ENCODE results near the gene SLC39A11. TPM values are rescaled to one million over a fixed set of nuclear protein-coding genes. Genes with fewer than 3 reads are reported as not detected.

The SLC39A11 gene
- total RNA-seq, 1 experiment from 2014 or later = 57.1 TPM

DNA sequence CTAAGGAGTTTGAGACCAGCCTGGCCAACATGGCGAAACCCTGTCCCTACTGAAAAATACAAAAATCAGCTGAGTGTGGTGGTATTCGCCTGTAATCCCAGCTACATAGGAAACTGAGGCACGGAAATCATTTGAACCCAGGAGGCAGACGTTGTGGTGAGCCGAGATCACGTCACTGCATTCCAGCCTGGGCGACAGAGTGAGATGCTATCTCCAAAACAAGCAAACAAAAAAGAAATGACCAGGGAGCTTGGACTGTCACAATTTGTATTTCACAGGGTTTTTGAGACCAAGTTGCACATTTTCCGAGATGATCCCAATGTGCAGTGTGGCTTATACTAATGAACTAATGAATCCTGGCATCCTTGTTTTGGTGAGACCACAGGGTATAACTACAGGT is 156.5 kb downstream of the SLC39A11 start:
- no peaks in the 10 kb centered on the region for H3K9me2 ChIP-seq (ENCODE audit: insufficient read depth)
- no peak overlapping the region for H3K27ac ChIP-seq
- intact Hi-C loops (cut with micrococcal nuclease; ENCODE audit: unreplicated experiment) = no loop called here
- H2AFZ ChIP-seq = no peak overlapping the region
- no peaks in the 10 kb centered on the region for H3K27me3 ChIP-seq (ENCODE audit: insufficient read depth, low read depth)
- no peak overlapping the region for H3K4me3 ChIP-seq
- ChIA-PET POLR2A (ENCODE audit: unreplicated experiment) (no interaction called here), CTCF (interaction anchor here (0.6 kb wide), 1 partner anchor 24 kb away, joined by 5 read pairs; no protein-coding TSS in a partner anchor)
- no peaks in the 10 kb centered on the region for H3K9me3 ChIP-seq (ENCODE audit: insufficient read depth, low read depth)
- H3K4me2 ChIP-seq = no peak overlapping the region
- no TSS peak for BruUV-seq (replicated peaks)
- H4K20me1 ChIP-seq (ENCODE audit: insufficient read depth) = no peaks in the 10 kb centered on the region
- no peaks in the 10 kb centered on the region for H3K36me3 ChIP-seq (ENCODE audit: low read depth)
- no peak for TF ChIP-seq EZH2 (IDR thresholded peaks at IDR 0.05; ENCODE audit: low read depth)
- TF ChIP-seq, protein P1, sequence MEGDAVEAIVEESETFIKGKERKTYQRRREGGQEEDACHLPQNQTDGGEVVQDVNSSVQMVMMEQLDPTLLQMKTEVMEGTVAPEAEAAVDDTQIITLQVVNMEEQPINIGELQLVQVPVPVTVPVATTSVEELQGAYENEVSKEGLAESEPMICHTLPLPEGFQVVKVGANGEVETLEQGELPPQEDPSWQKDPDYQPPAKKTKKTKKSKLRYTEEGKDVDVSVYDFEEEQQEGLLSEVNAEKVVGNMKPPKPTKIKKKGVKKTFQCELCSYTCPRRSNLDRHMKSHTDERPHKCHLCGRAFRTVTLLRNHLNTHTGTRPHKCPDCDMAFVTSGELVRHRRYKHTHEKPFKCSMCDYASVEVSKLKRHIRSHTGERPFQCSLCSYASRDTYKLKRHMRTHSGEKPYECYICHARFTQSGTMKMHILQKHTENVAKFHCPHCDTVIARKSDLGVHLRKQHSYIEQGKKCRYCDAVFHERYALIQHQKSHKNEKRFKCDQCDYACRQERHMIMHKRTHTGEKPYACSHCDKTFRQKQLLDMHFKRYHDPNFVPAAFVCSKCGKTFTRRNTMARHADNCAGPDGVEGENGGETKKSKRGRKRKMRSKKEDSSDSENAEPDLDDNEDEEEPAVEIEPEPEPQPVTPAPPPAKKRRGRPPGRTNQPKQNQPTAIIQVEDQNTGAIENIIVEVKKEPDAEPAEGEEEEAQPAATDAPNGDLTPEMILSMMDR (conservative IDR thresholded peaks at IDR 0.05) = no peak
- H3K4me1 ChIP-seq (replicated peaks; ENCODE audit: insufficient read depth) = no peaks in the 10 kb centered on the region
- no peak for DNase-seq
- no peaks in the 10 kb centered on the region for H3F3A ChIP-seq (ENCODE audit: insufficient read depth, low read depth)
- no peaks in the 10 kb centered on the region for H3K79me2 ChIP-seq (ENCODE audit: low read depth)

DNA sequence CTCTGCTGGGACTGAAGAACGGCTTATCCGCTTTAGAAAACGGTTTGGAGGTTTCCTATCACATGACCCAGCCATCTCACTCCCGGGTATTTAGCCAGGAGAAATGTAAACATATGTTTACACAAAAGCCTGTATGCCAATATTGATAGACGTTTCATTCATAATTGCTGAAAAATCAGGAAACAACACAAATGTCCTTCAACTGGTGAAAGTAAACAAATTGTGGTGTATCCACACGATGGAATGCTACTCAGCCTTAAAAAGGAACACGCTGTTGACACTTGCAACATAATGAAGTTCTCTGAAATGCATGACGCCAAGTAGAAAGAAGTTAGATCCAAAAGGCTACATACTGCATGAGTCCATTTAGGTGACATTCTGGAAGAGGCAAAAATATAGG is 157.6 kb downstream of the SLC39A11 start:
- DNase-seq = no peak
- H3K9me2 ChIP-seq (ENCODE audit: insufficient read depth) = no peaks in the 10 kb centered on the region
- H3K27ac ChIP-seq = no peak overlapping the region
- H2AFZ ChIP-seq = no peak overlapping the region
- H3K4me1 ChIP-seq (replicated peaks; ENCODE audit: insufficient read depth) = no peaks in the 10 kb centered on the region
- intact Hi-C loops (cut with micrococcal nuclease; ENCODE audit: unreplicated experiment) = no loop called here
- ChIA-PET POLR2A (ENCODE audit: unreplicated experiment) (no interaction called here), CTCF (no interaction called here)
- no peaks in the 10 kb centered on the region for H3K36me3 ChIP-seq (ENCODE audit: low read depth)
- H3K4me2 ChIP-seq = no peak overlapping the region
- no peaks in the 10 kb centered on the region for H3F3A ChIP-seq (ENCODE audit: insufficient read depth, low read depth)
- TF ChIP-seq EZH2 (IDR thresholded peaks at IDR 0.05; ENCODE audit: low read depth) = no peak
- TF ChIP-seq, protein P1 (conservative IDR thresholded peaks at IDR 0.05) = no peak
- H3K79me2 ChIP-seq (ENCODE audit: low read depth) = no peaks in the 10 kb centered on the region
- no peaks in the 10 kb centered on the region for H4K20me1 ChIP-seq (ENCODE audit: insufficient read depth)
- H3K27me3 ChIP-seq (ENCODE audit: insufficient read depth, low read depth) = no peaks in the 10 kb centered on the region
- no TSS peak for BruUV-seq (replicated peaks)
- no peak overlapping the region for H3K4me3 ChIP-seq
- H3K9me3 ChIP-seq (ENCODE audit: insufficient read depth, low read depth) = no peaks in the 10 kb centered on the region

DNA sequence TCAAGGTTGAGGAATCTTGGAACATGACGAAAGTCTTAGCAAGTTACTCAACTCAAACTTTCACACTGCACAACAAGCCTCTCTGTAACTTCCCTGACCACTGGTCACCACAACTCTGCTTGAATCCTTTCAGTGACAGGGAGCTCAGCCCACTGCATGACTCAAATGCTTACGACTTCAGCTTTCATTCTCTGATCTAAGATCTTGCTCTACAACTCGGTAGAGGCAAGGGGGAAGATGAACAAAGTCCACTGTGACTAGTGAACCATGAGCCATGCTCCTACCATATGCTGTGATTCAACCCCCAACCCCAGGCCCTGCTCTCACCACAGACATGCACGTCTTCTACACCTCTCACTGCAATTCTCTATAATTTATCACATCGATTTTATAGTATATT is 160.9 kb downstream of the SLC39A11 start:
- Histone ChIP-seq H3K9me2 (ENCODE audit: insufficient read depth) (no peaks in the 10 kb centered on the region), H3K36me3 (ENCODE audit: low read depth) (no peaks in the 10 kb centered on the region), H3K4me2 (no peak overlapping the region), H3K9me3 (ENCODE audit: insufficient read depth, low read depth) (no peaks in the 10 kb centered on the region), H3K27ac (no peak overlapping the region), H3K4me1 (replicated peaks; ENCODE audit: insufficient read depth) (no peaks in the 10 kb centered on the region), H4K20me1 (ENCODE audit: insufficient read depth) (no peaks in the 10 kb centered on the region), H3K79me2 (ENCODE audit: low read depth) (no peaks in the 10 kb centered on the region), H2AFZ (no peak overlapping the region), H3K4me3 (no peak overlapping the region), H3K27me3 (ENCODE audit: insufficient read depth, low read depth) (no peaks in the 10 kb centered on the region), H3F3A (ENCODE audit: insufficient read depth, low read depth) (no peaks in the 10 kb centered on the region)
- BruUV-seq (replicated peaks) = no TSS peak
- POLR2A ChIA-PET (ENCODE audit: unreplicated experiment) = interaction anchor here (0.6 kb wide), 1 partner anchor 130 kb away, joined by 9 read pairs; no protein-coding TSS in a partner anchor
- CTCF ChIA-PET = no interaction called here
- intact Hi-C loops (cut with micrococcal nuclease; ENCODE audit: unreplicated experiment) = no loop called here
- TF ChIP-seq EZH2 (IDR thresholded peaks at IDR 0.05; ENCODE audit: low read depth) = no peak
- TF ChIP-seq, protein P1 (conservative IDR thresholded peaks at IDR 0.05) = no peak
- DNase-seq = no peak

All from PC-9 (cell line).